CD8-positive, alpha-beta memory T cell (primary cell): ENCODE data around the gene DMPK. TPM values are rescaled to one million over a fixed set of nuclear protein-coding genes. Genes with fewer than 3 reads are reported as not detected.

ENCODE experiments used
- CTCF ChIA-PET: fragments of 350-600 bp; sonication (Branson Sonifier 250); formaldehyde crosslinking; loops from one replicate; lab custom pipeline; 2021; ENCODE audit warnings: antibody characterized with exemption; lab: Charles Lee
- POLR2A ChIA-PET: fragments of 350-600 bp; sonication (Branson Sonifier 250); formaldehyde crosslinking; loops from one replicate; lab custom pipeline; 2021; ENCODE audit warnings: antibody characterized with exemption; lab: Charles Lee
- DNase-seq, 5 donors: peaks; one replicate each; pipeline versions ENCODE4 v3.0.0 to v3.0.0-alpha.2; 2020 to 2022; ENCODE audit warnings: mixed read lengths in 1 of 5
- H3K27ac ChIP-seq: one replicate; pipeline ENCODE4 v1.7.0; 2013; ENCODE audit warnings: low read depth, mild to moderate bottlenecking, low read length, moderate library complexity
- H3K27me3 ChIP-seq: 2 replicates; pipeline ENCODE4 v1.7.0; 2013; ENCODE audit warnings: low read length, mild to moderate bottlenecking; ENCODE audit not compliant: insufficient read depth, poor library complexity, severe bottlenecking
- H3K36me3 ChIP-seq: 2 replicates; pipeline ENCODE4 v1.7.0; 2013; ENCODE audit warnings: mild to moderate bottlenecking, low read length, moderate library complexity; ENCODE audit not compliant: insufficient read depth
- H3K4me1 ChIP-seq: 2 replicates; pipeline ENCODE4 v1.7.0; 2013; ENCODE audit warnings: mild to moderate bottlenecking, low read length, moderate library complexity; ENCODE audit not compliant: insufficient read depth
- H3K4me3 ChIP-seq: 2 replicates; pipeline ENCODE4 v1.7.0; 2013; ENCODE audit warnings: mild to moderate bottlenecking, low read length
- H3K9me3 ChIP-seq: 2 replicates; pipeline ENCODE4 v1.7.0; 2013; ENCODE audit warnings: mild to moderate bottlenecking, low read length
- H3K27ac Mint-ChIP-seq, 8 donors: one replicate each; pipeline ENCODE4 v1.8.0; 2020 to 2021; ENCODE audit warnings: mixed read lengths in 8 of 8, mild to moderate bottlenecking in 6 of 8, inconsistent platforms in 3 of 8, moderate library complexity in 3 of 8
- H3K27me3 Mint-ChIP-seq, 2 donors: one replicate each; pipeline ENCODE4 v1.8.0; 2020 to 2021; ENCODE audit warnings: mixed read lengths in 2 of 2, mild to moderate bottlenecking in 1 of 2, moderate library complexity in 1 of 2
- H3K36me3 Mint-ChIP-seq, 3 donors: one replicate each; pipeline ENCODE4 v1.8.0; 2020 to 2021; ENCODE audit warnings: mixed read lengths in 3 of 3, inconsistent platforms in 1 of 3, mild to moderate bottlenecking in 1 of 3
- H3K4me1 Mint-ChIP-seq, 3 donors: one replicate each; pipeline ENCODE4 v1.8.0; 2020 to 2021; ENCODE audit warnings: mixed read lengths in 3 of 3, inconsistent platforms in 1 of 3, mild to moderate bottlenecking in 1 of 3
- H3K4me3 Mint-ChIP-seq, 7 donors: one replicate each; pipeline ENCODE4 v1.8.0; 2020 to 2021; ENCODE audit warnings: mixed read lengths in 7 of 7, mild to moderate bottlenecking in 6 of 7, moderate library complexity in 4 of 7, inconsistent platforms in 2 of 7
- H3K9me3 Mint-ChIP-seq, 5 donors: one replicate each; pipeline ENCODE4 v1.8.0; 2020 to 2022; ENCODE audit warnings: mixed read lengths in 5 of 5, mild to moderate bottlenecking in 3 of 5, moderate library complexity in 2 of 5, inconsistent platforms in 1 of 5
- polyA plus RNA-seq: library from polyadenylated mRNA; unstranded; fragments of 300-500 nt; fragmentation: Illumina TruSeq; gene quantifications from one replicate; pipeline ENCODE4 v1.2.3, GENCODE V29; 2021
- total RNA-seq, 2 experiments: library from RNA; stranded (reverse); gene quantifications; one replicate each; pipeline ENCODE4 v1.2.3, GENCODE V29; 2021

Gene DMPK
- total and polyA plus RNA-seq, 3 experiments from 2014 or later, result 1.6 to 28.2 (median 27.1) TPM

DNA sequence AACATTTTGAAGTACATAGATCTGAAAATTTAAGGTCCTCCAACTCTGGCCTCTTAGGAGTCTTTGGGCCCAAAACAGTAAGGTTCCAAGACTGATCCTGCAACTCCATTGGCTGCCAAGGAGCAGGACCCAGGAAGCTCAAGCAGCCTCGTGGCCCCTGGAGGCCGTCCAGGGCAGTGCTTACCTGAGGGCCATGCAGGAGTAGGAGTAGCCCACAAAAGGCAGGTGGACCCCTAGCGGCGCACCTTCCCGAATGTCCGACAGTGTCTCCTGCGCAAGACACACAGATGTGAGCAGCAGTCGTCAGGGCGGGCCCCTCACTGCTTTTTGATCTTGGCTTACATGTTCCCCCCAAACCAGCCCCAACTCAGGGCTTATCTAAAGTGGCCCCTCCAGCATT, 7.5 kb downstream of the DMPK start:
- DNase-seq, result no peak
- peaks cover 2 to 31% (median 14%) of the 10 kb centered on the region in 3 donors for H3K36me3 Mint-ChIP-seq
- POLR2A ChIA-PET, result interaction anchor here (0.6 kb wide), 1 partner anchor 1207 kb away, joined by 4 read pairs; no protein-coding TSS in a partner anchor
- peaks cover 2% of the 10 kb centered on the region for H3K27me3 ChIP-seq
- H3K4me3 ChIP-seq, result no peak overlapping the region
- CTCF ChIA-PET, result interaction anchor here (2.6 kb wide), 1 partner anchor 25 kb away, joined by 23 read pairs; no protein-coding TSS in a partner anchor
- H3K36me3 ChIP-seq, result no peaks in the 10 kb centered on the region
- peaks cover 19 to 34% (median 22%) of the 10 kb centered on the region in 3 donors for H3K4me1 Mint-ChIP-seq
- H3K4me3 Mint-ChIP-seq, result no peak overlapping the region
- no peaks in the 10 kb centered on the region for H3K9me3 Mint-ChIP-seq
- H3K27ac ChIP-seq, result no peak overlapping the region
- no peak overlapping the region for H3K27ac Mint-ChIP-seq
- no peaks in the 10 kb centered on the region for H3K9me3 ChIP-seq
- H3K4me1 ChIP-seq, result peaks cover 13% of the 10 kb centered on the region
- H3K27me3 Mint-ChIP-seq, result peaks cover 4 to 10% of the 10 kb centered on the region in 2 donors

DNA sequence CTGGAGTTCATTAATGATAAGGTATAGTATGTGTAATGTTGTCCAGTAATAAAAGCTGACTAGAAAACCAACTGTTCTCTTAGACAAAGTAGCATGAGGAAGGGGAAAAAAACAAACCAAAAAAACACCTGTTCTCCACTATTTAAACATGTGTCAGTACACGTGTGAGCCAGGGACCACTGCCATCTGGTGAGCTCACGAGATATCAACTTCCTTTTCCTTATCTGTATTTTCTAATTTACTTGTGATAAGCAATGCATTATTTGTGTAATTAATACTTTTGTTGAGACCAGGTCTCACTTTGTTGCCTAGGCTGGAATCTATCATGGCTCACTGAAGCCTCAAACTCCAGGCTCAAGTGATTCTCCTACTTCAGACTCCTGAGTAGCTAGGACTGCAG, 8.9 kb downstream of the DMPK start:
- Histone ChIP-seq H3K4me3 (no peak overlapping the region), H3K9me3 (no peaks in the 10 kb centered on the region), H3K4me1 (peaks cover under 1% of the 10 kb centered on the region), H3K27me3 (no peaks in the 10 kb centered on the region), H3K27ac (no peak overlapping the region), H3K36me3 (no peaks in the 10 kb centered on the region)
- ChIA-PET CTCF (interaction anchor here (0.6 to 2.6 kb wide), 3 partner anchors 24 to 81 kb away, joined by 3 to 23 read pairs (median 3); partner anchors contain the start of gene QPCTL), POLR2A (interaction anchor here (0.7 kb wide), 1 partner anchor 90 kb away, joined by 4 read pairs; no protein-coding TSS in a partner anchor)
- Mint-ChIP-seq H3K27ac (no peak overlapping the region), H3K4me1 (peaks cover 8 to 26% (median 12%) of the 10 kb centered on the region in 3 donors), H3K9me3 (no peaks in the 10 kb centered on the region), H3K36me3 (peaks cover 2 to 25% (median 7%) of the 10 kb centered on the region in 3 donors), H3K4me3 (no peak overlapping the region), H3K27me3 (peaks cover 0 to 2% of the 10 kb centered on the region in 2 donors)
- DNase-seq, result no peak

- peaks cover 0 to 2% of the 10 kb centered on the region in 2 donors for H3K27me3 Mint-ChIP-seq
- ChIA-PET POLR2A (no interaction called here), CTCF (interaction anchor here (0.6 to 2.6 kb wide), 4 partner anchors 24 to 92 kb away, joined by 3 to 23 read pairs (median 3); partner anchors contain the start of gene QPCTL)
- Histone ChIP-seq H3K36me3 (no peaks in the 10 kb centered on the region), H3K4me3 (no peak overlapping the region), H3K27ac (no peak overlapping the region), H3K27me3 (no peaks in the 10 kb centered on the region), H3K9me3 (no peaks in the 10 kb centered on the region), H3K4me1 (no peaks in the 10 kb centered on the region)
- no peak overlapping the region for H3K4me3 Mint-ChIP-seq
- no peaks in the 10 kb centered on the region for H3K9me3 Mint-ChIP-seq
- H3K36me3 Mint-ChIP-seq, result peaks cover 2 to 24% (median 7%) of the 10 kb centered on the region in 3 donors
- H3K4me1 Mint-ChIP-seq, result peaks cover 7 to 29% (median 12%) of the 10 kb centered on the region in 3 donors
- no peak for DNase-seq
- no peak overlapping the region for H3K27ac Mint-ChIP-seq
Measured at GRCh38 chr19:45772912-45773311, 9.4 kb downstream of the DMPK start.

- no peak overlapping the region for H3K27ac ChIP-seq
- Mint-ChIP-seq H3K9me3 (no peaks in the 10 kb centered on the region), H3K27me3 (peaks cover 0 to 2% of the 10 kb centered on the region in 2 donors), H3K36me3 (peaks cover 2 to 19% (median 7%) of the 10 kb centered on the region in 3 donors), H3K27ac (peak overlapping the region in 1 of 8 donors; percentile 2), H3K4me1 (peaks cover 7 to 29% (median 12%) of the 10 kb centered on the region in 3 donors), H3K4me3 (peak overlapping the region in 4 of 7 donors; percentile 2 to 39 (median 23))
- H3K9me3 ChIP-seq, result no peaks in the 10 kb centered on the region
- H3K4me3 ChIP-seq, result no peak overlapping the region
- no peaks in the 10 kb centered on the region for H3K36me3 ChIP-seq
- H3K27me3 ChIP-seq, result no peaks in the 10 kb centered on the region
- no peak for DNase-seq
- CTCF ChIA-PET, result interaction anchor here (1.1 to 2.6 kb wide), 3 partner anchors 20 to 91 kb away, joined by 3 to 23 read pairs (median 4); partner anchors contain the start of gene DMWD
- no peaks in the 10 kb centered on the region for H3K4me1 ChIP-seq
- POLR2A ChIA-PET, result interaction anchor here (4.2 kb wide), 1 partner anchor 27 kb away, joined by 36 read pairs; no protein-coding TSS in a partner anchor
Measured at GRCh38 chr19:45772130-45772840, 10.0 kb downstream of the DMPK start.

- Histone ChIP-seq H3K9me3 (no peaks in the 10 kb centered on the region), H3K4me3 (no peak overlapping the region), H3K4me1 (no peaks in the 10 kb centered on the region), H3K27ac (no peak overlapping the region), H3K36me3 (no peaks in the 10 kb centered on the region), H3K27me3 (no peaks in the 10 kb centered on the region)
- H3K4me3 Mint-ChIP-seq, result peak overlapping the region in 6 of 7 donors; percentile 29 to 52 (median 45)
- no peak for DNase-seq
- peak overlapping the region in 3 of 8 donors; percentile 38 to 100 (median 56) for H3K27ac Mint-ChIP-seq
- CTCF ChIA-PET, result interaction anchor here (1.1 to 5.2 kb wide), 4 partner anchors 8 to 91 kb away, joined by 3 to 182 read pairs (median 10); partner anchors contain the start of gene DMWD
- H3K4me1 Mint-ChIP-seq, result peaks cover 7 to 29% (median 12%) of the 10 kb centered on the region in 3 donors
- peaks cover 0 to 10% (median 0%) of the 10 kb centered on the region in 3 donors for H3K36me3 Mint-ChIP-seq
- H3K27me3 Mint-ChIP-seq, result peaks cover 0 to 1% of the 10 kb centered on the region in 2 donors
- no peaks in the 10 kb centered on the region for H3K9me3 Mint-ChIP-seq
- POLR2A ChIA-PET, result interaction anchor here (1.1 to 4.2 kb wide), 5 partner anchors 10 to 54 kb away, joined by 3 to 36 read pairs (median 4); partner anchors contain the start of gene DMWD
Measured at GRCh38 chr19:45771311-45771933, 10.9 kb downstream of the DMPK start.

DNA sequence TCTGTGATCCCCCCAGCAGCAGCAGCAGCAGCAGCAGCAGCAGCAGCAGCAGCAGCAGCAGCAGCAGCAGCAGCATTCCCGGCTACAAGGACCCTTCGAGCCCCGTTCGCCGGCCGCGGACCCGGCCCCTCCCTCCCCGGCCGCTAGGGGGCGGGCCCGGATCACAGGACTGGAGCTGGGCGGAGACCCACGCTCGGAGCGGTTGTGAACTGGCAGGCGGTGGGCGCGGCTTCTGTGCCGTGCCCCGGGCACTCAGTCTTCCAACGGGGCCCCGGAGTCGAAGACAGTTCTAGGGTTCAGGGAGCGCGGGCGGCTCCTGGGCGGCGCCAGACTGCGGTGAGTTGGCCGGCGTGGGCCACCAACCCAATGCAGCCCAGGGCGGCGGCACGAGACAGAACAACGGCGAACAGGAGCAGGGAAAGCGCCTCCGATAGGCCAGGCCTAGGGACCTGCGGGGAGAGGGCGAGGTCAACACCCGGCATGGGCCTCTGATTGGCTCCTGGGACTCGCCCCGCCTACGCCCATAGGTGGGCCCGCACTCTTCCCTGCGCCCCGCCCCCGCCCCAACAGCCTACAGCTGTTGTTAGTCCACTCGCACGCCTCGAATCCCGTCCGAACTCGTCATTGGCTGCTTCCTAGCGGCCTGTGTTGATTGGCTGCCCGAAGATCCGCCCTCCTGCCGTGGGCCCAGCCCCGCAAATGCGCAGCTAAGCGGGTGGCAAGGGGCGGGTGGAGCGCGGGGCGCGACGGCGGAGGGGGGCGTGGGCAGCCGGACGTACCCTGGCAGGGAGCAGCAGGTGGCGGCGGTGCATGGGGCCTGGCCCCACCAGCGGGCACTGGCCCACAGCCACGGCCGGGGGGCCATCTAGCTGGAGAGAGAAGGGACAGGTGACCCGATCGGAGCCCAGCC, 11.8 kb downstream of the DMPK start:
- H3K27me3 Mint-ChIP-seq, result peaks cover 2 to 4% of the 10 kb centered on the region in 2 donors
- H3K9me3 ChIP-seq, result no peaks in the 10 kb centered on the region
- peaks cover 0 to 9% (median 0%) of the 10 kb centered on the region in 3 donors for H3K36me3 Mint-ChIP-seq
- peaks cover 7 to 29% (median 12%) of the 10 kb centered on the region in 3 donors for H3K4me1 Mint-ChIP-seq
- peak; percentile 87 to 92 (median 90) for DNase-seq
- POLR2A ChIA-PET, result interaction anchor here (0.6 to 4.2 kb wide), 11 partner anchors 9 to 593 kb away, joined by 3 to 36 read pairs (median 4); partner anchors contain the start of genes DMWD, MYPOP and SYMPK
- H3K36me3 ChIP-seq, result no peaks in the 10 kb centered on the region
- H3K4me1 ChIP-seq, result no peaks in the 10 kb centered on the region
- no peaks in the 10 kb centered on the region for H3K27me3 ChIP-seq
- peak overlapping the region; percentile 84 for H3K4me3 ChIP-seq
- peak overlapping the region; percentile 74 to 100 (median 94) for H3K27ac Mint-ChIP-seq
- no peaks in the 10 kb centered on the region for H3K9me3 Mint-ChIP-seq
- H3K27ac ChIP-seq, result peak overlapping the region; percentile 75
- CTCF ChIA-PET, result interaction anchor here (0.5 to 5.2 kb wide), 20 partner anchors 9 to 264 kb away, joined by 3 to 182 read pairs (median 6); partner anchors contain the start of genes DMWD, FBXO46, FOXA3 and QPCTL
- peak overlapping the region; percentile 85 to 96 (median 87) for H3K4me3 Mint-ChIP-seq
